GM04504 (cell line): ENCODE results near the gene TRMO.
A peak's percentile ranks its signal among the peaks of the same experiment; 100 is the strongest.
"Not testable (repeated sequence)": the region's sequence is repeated elsewhere in the genome, so short reads cannot be mapped to it uniquely, and the experiment has no call there.

Experiments used
- DNase-seq: peaks from one replicate; pipeline ENCODE4 v3.0.0-alpha.2; 2012; ENCODE audit warnings: low read depth

TRMO gene

GRCh38 chr9:97921959-97922724, at the start of gene TRMO:
TRMO (minus strand) TSS chr9:97922500; CDS start chr9:97922493, 7 bp downstream.
- peak; percentile 93 for DNase-seq

- no peak for DNase-seq
Observed at GRCh38 chr9:97970165-97970564, 47.9 kb upstream of the TRMO start.

GRCh38 chr9:97969014-97969413, 46.7 kb upstream of the TRMO start:
- no peak for DNase-seq

GRCh38 chr9:97966493-97966892, 44.2 kb upstream of the TRMO start:
- DNase-seq = no peak

GRCh38 chr9:97964901-97965300, 42.6 kb upstream of the TRMO start:
- DNase-seq = no peak

GRCh38 chr9:97963232-97963631, 40.9 kb upstream of the TRMO start:
- no peak for DNase-seq

- DNase-seq = no peak
Observed at GRCh38 chr9:97962575-97962974, 40.3 kb upstream of the TRMO start.

GRCh38 chr9:97962136-97962535, 39.8 kb upstream of the TRMO start:
- no peak for DNase-seq

GRCh38 chr9:97961361-97961760, 39.1 kb upstream of the TRMO start:
- DNase-seq = no peak

GRCh38 chr9:97960678-97961328, 38.5 kb upstream of the TRMO start:
- DNase-seq = not testable (repeated sequence)

- no peak for DNase-seq
Observed at GRCh38 chr9:97959585-97959984, 37.3 kb upstream of the TRMO start.

- no peak for DNase-seq
Observed at GRCh38 chr9:97958812-97959511, 36.7 kb upstream of the TRMO start.

- DNase-seq = no peak
Observed at GRCh38 chr9:97956331-97956730, 34.0 kb upstream of the TRMO start.

- DNase-seq = no peak
Observed at GRCh38 chr9:97954550-97954989, 32.3 kb upstream of the TRMO start.

- not testable (repeated sequence) for DNase-seq
Observed at GRCh38 chr9:97950873-97951272, 28.6 kb upstream of the TRMO start.

- not testable (repeated sequence) for DNase-seq
Observed at GRCh38 chr9:97947094-97947493, 24.8 kb upstream of the TRMO start.

- DNase-seq = not testable (repeated sequence)
Observed at GRCh38 chr9:97945470-97945869, 23.2 kb upstream of the TRMO start.

GRCh38 chr9:97944612-97945011, 22.3 kb upstream of the TRMO start:
- no peak for DNase-seq

- no peak for DNase-seq
Observed at GRCh38 chr9:97943308-97943855, 21.1 kb upstream of the TRMO start.

- DNase-seq = no peak
Observed at GRCh38 chr9:97941323-97941722, 19.0 kb upstream of the TRMO start.

- DNase-seq = no peak
Observed at GRCh38 chr9:97940741-97941140, 18.4 kb upstream of the TRMO start.

- no peak for DNase-seq
Observed at GRCh38 chr9:97940233-97940632, 17.9 kb upstream of the TRMO start.
